ENCODE measurements around the gene FST. TPM values are rescaled to one million over a fixed set of nuclear protein-coding genes. Genes with fewer than 3 reads are reported as not detected.

FST gene
- total and polyA plus RNA-seq, 2 of the 13 experiments (the other 11 are each of a cell fraction or from before 2014, with no cell fraction given) = 38.6 to 136 TPM

- TF ChIP-seq, protein P1, sequence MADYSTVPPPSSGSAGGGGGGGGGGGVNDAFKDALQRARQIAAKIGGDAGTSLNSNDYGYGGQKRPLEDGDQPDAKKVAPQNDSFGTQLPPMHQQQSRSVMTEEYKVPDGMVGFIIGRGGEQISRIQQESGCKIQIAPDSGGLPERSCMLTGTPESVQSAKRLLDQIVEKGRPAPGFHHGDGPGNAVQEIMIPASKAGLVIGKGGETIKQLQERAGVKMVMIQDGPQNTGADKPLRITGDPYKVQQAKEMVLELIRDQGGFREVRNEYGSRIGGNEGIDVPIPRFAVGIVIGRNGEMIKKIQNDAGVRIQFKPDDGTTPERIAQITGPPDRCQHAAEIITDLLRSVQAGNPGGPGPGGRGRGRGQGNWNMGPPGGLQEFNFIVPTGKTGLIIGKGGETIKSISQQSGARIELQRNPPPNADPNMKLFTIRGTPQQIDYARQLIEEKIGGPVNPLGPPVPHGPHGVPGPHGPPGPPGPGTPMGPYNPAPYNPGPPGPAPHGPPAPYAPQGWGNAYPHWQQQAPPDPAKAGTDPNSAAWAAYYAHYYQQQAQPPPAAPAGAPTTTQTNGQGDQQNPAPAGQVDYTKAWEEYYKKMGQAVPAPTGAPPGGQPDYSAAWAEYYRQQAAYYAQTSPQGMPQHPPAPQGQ (CRISPR knock-in tag; IDR thresholded peaks at IDR 0.05; ENCODE audit: borderline replicate concordance) = no peak
- TF ChIP-seq HNRNPLL (IDR thresholded peaks at IDR 0.05; ENCODE audit: low read depth, low read length, poor library complexity, severe bottlenecking) (no peak), EP300 (IDR thresholded peaks at IDR 0.05; ENCODE audit: low read depth in 2 of 2, low read length in 2 of 2) (peak in 1 of 2 experiments; percentile 4; a peak in 1 of 4 replicates), EP300 (CRISPR knock-in tag; IDR thresholded peaks at IDR 0.05; ENCODE audit: borderline replicate concordance) (no peak), CEBPZ (IDR thresholded peaks at IDR 0.05; ENCODE audit: low read length) (no peak), ZNF770 (CRISPR knock-in tag; IDR thresholded peaks at IDR 0.05) (no peak), UBTF (CRISPR knock-in tag; IDR thresholded peaks at IDR 0.05) (peak; percentile 58; the same call in 1 of the 2 replicates), FOXA3 (CRISPR knock-in tag; IDR thresholded peaks at IDR 0.05) (peak; percentile 16; the same call in 1 of the 2 replicates), SALL1 (CRISPR knock-in tag; IDR thresholded peaks at IDR 0.05) (peak; percentile 14; the same call in 1 of the 2 replicates), ZBTB43 (CRISPR knock-in tag; conservative IDR thresholded peaks at IDR 0.05) (peak; percentile 98), ZNF619 (CRISPR knock-in tag; IDR thresholded peaks at IDR 0.05) (no peak)
- TF ChIP-seq, protein P2, sequence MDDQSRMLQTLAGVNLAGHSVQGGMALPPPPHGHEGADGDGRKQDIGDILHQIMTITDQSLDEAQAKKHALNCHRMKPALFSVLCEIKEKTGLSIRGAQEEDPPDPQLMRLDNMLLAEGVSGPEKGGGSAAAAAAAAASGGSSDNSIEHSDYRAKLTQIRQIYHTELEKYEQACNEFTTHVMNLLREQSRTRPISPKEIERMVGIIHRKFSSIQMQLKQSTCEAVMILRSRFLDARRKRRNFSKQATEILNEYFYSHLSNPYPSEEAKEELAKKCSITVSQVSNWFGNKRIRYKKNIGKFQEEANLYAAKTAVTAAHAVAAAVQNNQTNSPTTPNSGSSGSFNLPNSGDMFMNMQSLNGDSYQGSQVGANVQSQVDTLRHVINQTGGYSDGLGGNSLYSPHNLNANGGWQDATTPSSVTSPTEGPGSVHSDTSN (CRISPR knock-in tag; IDR thresholded peaks at IDR 0.05; ENCODE audit: borderline replicate concordance) = no peak
- TF ChIP-seq, protein P3, sequence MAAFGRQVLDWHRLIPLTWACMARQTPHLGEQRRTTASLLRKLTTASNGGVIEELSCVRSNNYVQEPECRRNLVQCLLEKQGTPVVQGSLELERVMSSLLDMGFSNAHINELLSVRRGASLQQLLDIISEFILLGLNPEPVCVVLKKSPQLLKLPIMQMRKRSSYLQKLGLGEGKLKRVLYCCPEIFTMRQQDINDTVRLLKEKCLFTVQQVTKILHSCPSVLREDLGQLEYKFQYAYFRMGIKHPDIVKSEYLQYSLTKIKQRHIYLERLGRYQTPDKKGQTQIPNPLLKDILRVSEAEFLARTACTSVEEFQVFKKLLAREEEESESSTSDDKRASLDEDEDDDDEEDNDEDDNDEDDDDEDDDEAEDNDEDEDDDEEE (CRISPR knock-in tag; IDR thresholded peaks at IDR 0.05) = no peak
Measured at GRCh38 chr5:53479590-53480415, 626 bp upstream of the FST start (continued).

All from HepG2 (cell line).